Effector memory CD4-positive, alpha-beta T cell (primary cell): ENCODE data around the gene SH3RF1.

Experiments
- DNase-seq, 3 donors: peaks; one replicate each; pipeline ENCODE4 v3.0.0-alpha.2; 2020
- H3K27ac ChIP-seq: 2 replicates; pipeline ENCODE4 v1.7.0; 2013; ENCODE audit warnings: mild to moderate bottlenecking, low read length, moderate library complexity; ENCODE audit not compliant: insufficient read depth, poor library complexity, severe bottlenecking
- H3K27me3 ChIP-seq: replicated peaks from 2 replicates; pipeline ENCODE4 v1.7.0; 2013; ENCODE audit warnings: mild to moderate bottlenecking, low read length; ENCODE audit not compliant: insufficient read depth, control insufficient read depth, poor library complexity, severe bottlenecking
- H3K36me3 ChIP-seq: 2 replicates; pipeline ENCODE4 v1.7.0; 2013; ENCODE audit warnings: mild to moderate bottlenecking, low read length, moderate library complexity; ENCODE audit not compliant: control insufficient read depth, insufficient read depth
- H3K4me1 ChIP-seq: 2 replicates; pipeline ENCODE4 v1.7.0; 2013; ENCODE audit warnings: low read length, mild to moderate bottlenecking; ENCODE audit not compliant: control insufficient read depth, insufficient read depth, poor library complexity, severe bottlenecking
- H3K4me3 ChIP-seq: 2 replicates; pipeline ENCODE4 v1.7.0; 2013; ENCODE audit warnings: low read length, low read depth, mild to moderate bottlenecking; ENCODE audit not compliant: insufficient read depth, poor library complexity, severe bottlenecking
- H3K9me3 ChIP-seq: 2 replicates; pipeline ENCODE4 v1.7.0; 2013; ENCODE audit warnings: mild to moderate bottlenecking, low read length, moderate library complexity; ENCODE audit not compliant: control insufficient read depth

SH3RF1 gene

GRCh38 chr4:169143335-169143734, 127.4 kb downstream of the SH3RF1 start:
- Histone ChIP-seq H3K9me3 (no peaks in the 10 kb centered on the region), H3K27ac (no peak overlapping the region), H3K4me3 (no peak overlapping the region), H3K27me3 (no peaks in the 10 kb centered on the region), H3K4me1 (no peaks in the 10 kb centered on the region), H3K36me3 (no peaks in the 10 kb centered on the region)
- DNase-seq: no peak

DNA sequence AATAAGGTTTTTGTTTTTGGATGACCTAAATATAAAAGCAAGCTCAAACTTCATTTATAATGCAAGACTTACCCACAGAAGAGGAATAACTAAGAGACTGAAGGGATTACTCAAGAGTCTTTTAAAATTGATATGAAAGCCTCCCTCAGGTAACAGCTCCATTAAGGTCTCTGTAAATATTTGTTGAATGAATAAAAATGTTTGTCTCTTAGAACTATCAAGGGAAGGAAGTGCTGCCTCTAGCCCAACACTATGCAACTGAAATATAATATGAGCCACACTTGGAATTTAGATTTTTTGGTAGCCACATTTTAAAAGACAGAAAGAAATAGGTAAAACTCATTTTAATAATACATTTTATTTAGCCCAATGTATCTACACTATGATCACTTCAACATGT, 127.8 kb downstream of the SH3RF1 start:
- no peak for DNase-seq
- no peaks in the 10 kb centered on the region for H3K4me1 ChIP-seq
- H3K27me3 ChIP-seq: no peaks in the 10 kb centered on the region
- H3K4me3 ChIP-seq: no peak overlapping the region
- H3K9me3 ChIP-seq: no peaks in the 10 kb centered on the region
- no peak overlapping the region for H3K27ac ChIP-seq
- H3K36me3 ChIP-seq: no peaks in the 10 kb centered on the region

GRCh38 chr4:169142391-169142790, 128.4 kb downstream of the SH3RF1 start:
- Histone ChIP-seq H3K27me3 (no peaks in the 10 kb centered on the region), H3K9me3 (no peaks in the 10 kb centered on the region), H3K4me3 (no peak overlapping the region), H3K4me1 (no peaks in the 10 kb centered on the region), H3K36me3 (no peaks in the 10 kb centered on the region), H3K27ac (no peak overlapping the region)
- DNase-seq: no peak

- Histone ChIP-seq H3K36me3 (no peaks in the 10 kb centered on the region), H3K27me3 (no peaks in the 10 kb centered on the region), H3K9me3 (no peaks in the 10 kb centered on the region), H3K27ac (no peak overlapping the region), H3K4me1 (no peaks in the 10 kb centered on the region), H3K4me3 (no peak overlapping the region)
- no peak for DNase-seq
Observed at GRCh38 chr4:169139021-169139420, 131.7 kb downstream of the SH3RF1 start.

DNA sequence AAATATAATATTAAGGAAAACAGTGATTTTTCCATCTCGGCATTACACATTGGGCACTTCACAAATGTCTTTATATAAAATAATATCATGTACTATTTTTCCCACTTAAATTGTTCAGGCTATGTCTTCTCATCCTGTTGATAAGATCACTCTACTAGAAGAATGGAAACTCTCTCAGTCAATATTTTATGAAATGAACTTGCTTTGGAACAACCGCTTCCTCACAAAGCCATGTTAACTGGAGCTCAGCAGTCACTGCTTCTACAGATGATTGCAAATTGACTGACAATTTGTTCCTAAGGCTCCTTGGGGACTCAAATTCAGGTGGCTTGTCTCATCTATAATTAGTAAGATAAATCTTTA, 133.2 kb downstream of the SH3RF1 start:
- no peak overlapping the region for H3K27ac ChIP-seq
- no peaks in the 10 kb centered on the region for H3K27me3 ChIP-seq
- H3K4me1 ChIP-seq: no peaks in the 10 kb centered on the region
- DNase-seq: no peak
- no peaks in the 10 kb centered on the region for H3K9me3 ChIP-seq
- H3K4me3 ChIP-seq: no peak overlapping the region
- no peaks in the 10 kb centered on the region for H3K36me3 ChIP-seq

- H3K4me3 ChIP-seq: no peak overlapping the region
- DNase-seq: no peak
- no peaks in the 10 kb centered on the region for H3K36me3 ChIP-seq
- H3K27me3 ChIP-seq: no peaks in the 10 kb centered on the region
- H3K9me3 ChIP-seq: no peaks in the 10 kb centered on the region
- no peaks in the 10 kb centered on the region for H3K4me1 ChIP-seq
- no peak overlapping the region for H3K27ac ChIP-seq
Observed at GRCh38 chr4:169136796-169137557, 133.8 kb downstream of the SH3RF1 start.

- Histone ChIP-seq H3K36me3 (no peaks in the 10 kb centered on the region), H3K4me3 (no peak overlapping the region), H3K27ac (no peak overlapping the region), H3K27me3 (no peaks in the 10 kb centered on the region), H3K4me1 (no peaks in the 10 kb centered on the region), H3K9me3 (no peaks in the 10 kb centered on the region)
- no peak for DNase-seq
Observed at GRCh38 chr4:169136330-169136729, 134.4 kb downstream of the SH3RF1 start.

- Histone ChIP-seq H3K4me3 (no peak overlapping the region), H3K4me1 (no peaks in the 10 kb centered on the region), H3K36me3 (no peaks in the 10 kb centered on the region), H3K27me3 (no peaks in the 10 kb centered on the region), H3K9me3 (no peaks in the 10 kb centered on the region), H3K27ac (no peak overlapping the region)
- DNase-seq: no peak
Observed at GRCh38 chr4:169135776-169136175, 135.0 kb downstream of the SH3RF1 start.

GRCh38 chr4:169133932-169134331, 136.8 kb downstream of the SH3RF1 start:
- Histone ChIP-seq H3K36me3 (no peaks in the 10 kb centered on the region), H3K9me3 (no peaks in the 10 kb centered on the region), H3K27me3 (no peaks in the 10 kb centered on the region), H3K4me3 (no peak overlapping the region), H3K4me1 (no peaks in the 10 kb centered on the region), H3K27ac (no peak overlapping the region)
- DNase-seq: no peak

GRCh38 chr4:169132561-169133305, 138.0 kb downstream of the SH3RF1 start:
- Histone ChIP-seq H3K27me3 (no peaks in the 10 kb centered on the region), H3K4me3 (no peak overlapping the region), H3K36me3 (no peaks in the 10 kb centered on the region), H3K27ac (no peak overlapping the region), H3K9me3 (no peaks in the 10 kb centered on the region), H3K4me1 (no peaks in the 10 kb centered on the region)
- DNase-seq: no peak
